H9 (cell line): ENCODE measurements around the gene BCKDHA. TPM values are rescaled to one million over a fixed set of nuclear protein-coding genes. Genes with fewer than 3 reads are reported as not detected.

ENCODE experiments used
- DNase-seq: peaks from one replicate; pipeline ENCODE4 v3.0.0-alpha.2; 2017
- H2AFZ ChIP-seq: one replicate; pipeline ENCODE4 v1.6.1; 2013; ENCODE audit warnings: mild to moderate bottlenecking, low read length, control low read depth, moderate library complexity
- H2AK5ac ChIP-seq: 2 replicates; pipeline ENCODE4 v1.6.1; 2013; ENCODE audit warnings: low read length, control low read depth, mixed read lengths; ENCODE audit not compliant: insufficient read length
- H2BK120ac ChIP-seq: one replicate; pipeline ENCODE4 v1.6.1; 2013; ENCODE audit warnings: low read depth, mild to moderate bottlenecking, low read length, control low read depth, inconsistent platforms; ENCODE audit not compliant: poor library complexity, severe bottlenecking
- H2BK12ac ChIP-seq: 2 replicates; pipeline ENCODE4 v1.6.1; 2013; ENCODE audit warnings: low read length, control low read depth, mixed read lengths, low read depth; ENCODE audit not compliant: insufficient read length
- H2BK15ac ChIP-seq: 2 replicates; pipeline ENCODE4 v1.6.1; 2013; ENCODE audit warnings: low read depth, low read length, control low read depth
- H2BK20ac ChIP-seq: one replicate; pipeline ENCODE4 v1.6.1; 2013; ENCODE audit warnings: low read depth, mild to moderate bottlenecking, low read length, control low read depth, inconsistent platforms; ENCODE audit not compliant: poor library complexity, severe bottlenecking
- H2BK5ac ChIP-seq: 2 replicates; pipeline ENCODE4 v1.6.1; 2013; ENCODE audit warnings: low read length, control low read depth, mixed read lengths; ENCODE audit not compliant: insufficient read length
- H3K14ac ChIP-seq: 2 replicates; pipeline ENCODE4 v1.6.1; 2013; ENCODE audit warnings: low read length, control low read depth; ENCODE audit not compliant: insufficient read depth
- H3K18ac ChIP-seq: 2 replicates; pipeline ENCODE4 v1.6.1; 2013; ENCODE audit warnings: low read depth, mild to moderate bottlenecking, mixed read lengths, low read length, control low read depth; ENCODE audit not compliant: insufficient read length
- H3K23ac ChIP-seq: 2 replicates; pipeline ENCODE4 v1.6.1; 2013; ENCODE audit warnings: low read length, control low read depth, mixed read lengths, low read depth; ENCODE audit not compliant: insufficient read length
- H3K23me2 ChIP-seq: 2 replicates; pipeline ENCODE4 v1.6.1; 2013; ENCODE audit warnings: low read depth, mild to moderate bottlenecking, mixed read lengths, low read length, control low read depth; ENCODE audit not compliant: insufficient read length, poor library complexity, severe bottlenecking
- H3K27ac ChIP-seq: 2 replicates; pipeline ENCODE4 v1.5.1; 2013; ENCODE audit warnings: low read length, control low read depth, mixed read lengths, low read depth; ENCODE audit not compliant: insufficient read length
- H3K27me3 ChIP-seq: 2 replicates; pipeline ENCODE4 v1.6.1; 2013; ENCODE audit warnings: low read length, control low read depth, inconsistent platforms; ENCODE audit not compliant: insufficient read depth
- H3K4ac ChIP-seq: 2 replicates; pipeline ENCODE4 v1.6.1; 2013; ENCODE audit warnings: low read depth, mild to moderate bottlenecking, control low read depth, inconsistent platforms, low read length, moderate library complexity
- H3K4me1 ChIP-seq: 2 replicates; pipeline ENCODE4 v1.6.1; 2013; ENCODE audit warnings: low read length, control low read depth, inconsistent platforms; ENCODE audit not compliant: insufficient read depth
- H3K4me2 ChIP-seq: 2 replicates; pipeline ENCODE4 v1.6.1; 2013; ENCODE audit warnings: low read length, control low read depth, mixed read lengths; ENCODE audit not compliant: insufficient read length, insufficient read depth
- H3K56ac ChIP-seq: 2 replicates; pipeline ENCODE4 v1.6.1; 2013; ENCODE audit warnings: low read depth, mild to moderate bottlenecking, mixed read lengths, low read length, control low read depth; ENCODE audit not compliant: insufficient read length
- H3K79me1 ChIP-seq: 2 replicates; pipeline ENCODE4 v1.6.1; 2013; ENCODE audit warnings: low read depth, mild to moderate bottlenecking, moderate library complexity, low read length, control low read depth, inconsistent platforms; ENCODE audit not compliant: insufficient read depth, poor library complexity, severe bottlenecking
- H3K79me2 ChIP-seq: 2 replicates; pipeline ENCODE4 v1.6.1; 2013; ENCODE audit warnings: low read length, control low read depth, inconsistent platforms; ENCODE audit not compliant: insufficient read depth
- H3K9ac ChIP-seq: 2 replicates; pipeline ENCODE4 v1.6.1; 2013; ENCODE audit warnings: low read length, control low read depth, mixed read lengths; ENCODE audit not compliant: insufficient read length; ENCODE audit errors: extremely low read depth
- H3K9me3 ChIP-seq: one replicate; pipeline ENCODE4 v1.6.1; 2013; ENCODE audit warnings: low read depth, low read length, inconsistent platforms; ENCODE audit not compliant: control insufficient read depth
- H3T11ph ChIP-seq: one replicate; pipeline ENCODE4 v1.6.1; 2013; ENCODE audit warnings: mild to moderate bottlenecking, low read length, control low read depth, inconsistent platforms
- H4K20me1 ChIP-seq: one replicate; pipeline ENCODE4 v1.6.1; 2013; ENCODE audit not compliant: control insufficient read depth, insufficient read length, insufficient read depth
- H4K5ac ChIP-seq: 2 replicates; pipeline ENCODE4 v1.6.1; 2013; ENCODE audit warnings: low read depth, mild to moderate bottlenecking, mixed read lengths, low read length, control low read depth; ENCODE audit not compliant: insufficient read length
- H4K8ac ChIP-seq: replicated peaks from 2 replicates; pipeline ENCODE4 v1.6.1; 2013; ENCODE audit warnings: low read length, control low read depth, mixed read lengths, low read depth; ENCODE audit not compliant: insufficient read length
- H4K91ac ChIP-seq: 2 replicates; pipeline ENCODE4 v1.6.1; 2013; ENCODE audit warnings: low read depth, mild to moderate bottlenecking, moderate library complexity, mixed read lengths, low read length, control low read depth; ENCODE audit not compliant: insufficient read length
- H3K27ac Mint-ChIP-seq, 3 experiments: 2 replicates in 2 of 3; 3 replicates in 1 of 3; pipeline ENCODE4 v1.8.0; 2020 to 2021; ENCODE audit warnings: mixed read lengths in 3 of 3, mild to moderate bottlenecking in 1 of 3, moderate library complexity in 1 of 3
- H3K27me3 Mint-ChIP-seq: 2 replicates; pipeline ENCODE4 v1.8.0; 2021; ENCODE audit warnings: low read depth, mild to moderate bottlenecking, moderate library complexity, mixed read lengths
- H3K36me3 Mint-ChIP-seq, 3 experiments: 2 replicates in 2 of 3; 3 replicates in 1 of 3; pipeline ENCODE4 v1.8.0; 2020 to 2021; ENCODE audit warnings: low read depth in 3 of 3, mixed read lengths in 3 of 3; ENCODE audit not compliant: insufficient read depth in 1 of 3
- H3K4me1 Mint-ChIP-seq, 2 experiments: 2 replicates each; pipeline ENCODE4 v1.8.0; 2020; ENCODE audit warnings: mixed read lengths in 2 of 2
- H3K4me3 Mint-ChIP-seq, 2 experiments: 2 replicates in 1 of 2; 3 replicates in 1 of 2; pipeline ENCODE4 v1.8.0; 2020 to 2021; ENCODE audit warnings: mild to moderate bottlenecking in 2 of 2, mixed read lengths in 2 of 2, moderate library complexity in 1 of 2
- H3K9me3 Mint-ChIP-seq, 2 experiments: 2 replicates in 1 of 2; 3 replicates in 1 of 2; pipeline ENCODE4 v1.8.0; 2020; ENCODE audit warnings: mild to moderate bottlenecking in 2 of 2, mixed read lengths in 2 of 2, moderate library complexity in 1 of 2
- WGBS: extraction: QIAGEN DNeasy Blood & Tissue Kit; methylation state at CpG from one replicate; pipeline ENCODE4 v1.1.7; 2013; ENCODE audit warnings: missing lambda C conversion rate, low lambda C conversion rate, mixed read lengths; ENCODE audit not compliant: insufficient read length; ENCODE audit errors: extremely low coverage; 5-methylcytosine and 5-hydroxymethylcytosine counted together
- total RNA-seq: library from RNA; stranded (reverse); gene quantifications from 2 replicates; pipeline ENCODE4 v1.2.1, GENCODE V29; 2021
- TF ChIP-seq, protein P1 (sequence below): fragments of 200-600 bp; sonication (generic); conservative IDR thresholded peaks from 3 replicates; pipeline ENCODE4 v1.8.0; 2021; ENCODE audit warnings: antibody characterized with exemption, mild to moderate bottlenecking

BCKDHA gene
- total RNA-seq, 1 experiment from 2014 or later, result 21.1 TPM

DNA sequence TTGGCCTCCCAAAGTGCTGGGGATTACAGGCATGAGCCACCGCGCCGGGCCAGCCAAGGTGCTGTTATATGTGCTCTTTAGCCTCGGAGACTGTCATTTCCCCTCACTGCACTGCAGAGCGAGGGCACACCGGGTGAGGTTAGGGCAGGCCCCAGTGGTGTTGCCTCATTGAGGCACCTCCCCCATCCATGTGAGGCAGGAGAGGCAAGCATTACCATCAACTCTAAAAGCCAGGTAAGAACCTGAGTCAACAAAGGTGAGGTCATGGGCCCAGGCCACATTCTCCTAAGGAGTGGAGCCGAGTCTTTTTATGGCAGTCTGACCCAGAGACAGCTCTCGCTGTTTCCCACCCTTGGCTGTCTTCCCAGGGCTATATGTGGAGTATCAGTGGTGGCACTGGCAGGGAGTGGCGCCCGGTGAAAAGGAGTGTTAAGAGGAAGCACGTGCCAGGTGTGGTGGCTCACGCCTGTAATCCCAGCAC is 18.6 kb downstream of the BCKDHA start:
- no peaks in the 10 kb centered on the region for H3K9me3 Mint-ChIP-seq
- no peak overlapping the region for H3K4me3 Mint-ChIP-seq

More for the DNA sequence above, 18.6 kb downstream of the BCKDHA start:
- H3K56ac ChIP-seq, result no peak overlapping the region
- H3T11ph ChIP-seq, result no peak overlapping the region
- no peaks in the 10 kb centered on the region for H4K20me1 ChIP-seq
- H4K91ac ChIP-seq, result no peak overlapping the region
- peaks cover 4% of the 10 kb centered on the region for H3K23me2 ChIP-seq
- H2AFZ ChIP-seq, result no peak overlapping the region
- no peaks in the 10 kb centered on the region for H3K79me1 ChIP-seq
- no peak overlapping the region for H3K27ac ChIP-seq
- H3K18ac ChIP-seq, result no peak overlapping the region
- no peaks in the 10 kb centered on the region for H3K27me3 ChIP-seq
- TF ChIP-seq, protein P1, sequence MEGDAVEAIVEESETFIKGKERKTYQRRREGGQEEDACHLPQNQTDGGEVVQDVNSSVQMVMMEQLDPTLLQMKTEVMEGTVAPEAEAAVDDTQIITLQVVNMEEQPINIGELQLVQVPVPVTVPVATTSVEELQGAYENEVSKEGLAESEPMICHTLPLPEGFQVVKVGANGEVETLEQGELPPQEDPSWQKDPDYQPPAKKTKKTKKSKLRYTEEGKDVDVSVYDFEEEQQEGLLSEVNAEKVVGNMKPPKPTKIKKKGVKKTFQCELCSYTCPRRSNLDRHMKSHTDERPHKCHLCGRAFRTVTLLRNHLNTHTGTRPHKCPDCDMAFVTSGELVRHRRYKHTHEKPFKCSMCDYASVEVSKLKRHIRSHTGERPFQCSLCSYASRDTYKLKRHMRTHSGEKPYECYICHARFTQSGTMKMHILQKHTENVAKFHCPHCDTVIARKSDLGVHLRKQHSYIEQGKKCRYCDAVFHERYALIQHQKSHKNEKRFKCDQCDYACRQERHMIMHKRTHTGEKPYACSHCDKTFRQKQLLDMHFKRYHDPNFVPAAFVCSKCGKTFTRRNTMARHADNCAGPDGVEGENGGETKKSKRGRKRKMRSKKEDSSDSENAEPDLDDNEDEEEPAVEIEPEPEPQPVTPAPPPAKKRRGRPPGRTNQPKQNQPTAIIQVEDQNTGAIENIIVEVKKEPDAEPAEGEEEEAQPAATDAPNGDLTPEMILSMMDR, result no peak
- Mint-ChIP-seq H3K27ac (no peak overlapping the region; a peak in 1 of 7 replicates), H3K36me3 (peaks cover 8 to 45% (median 44%) of the 10 kb centered on the region in 3 experiments), H3K27me3 (no peaks in the 10 kb centered on the region; the same call in none of the 2 replicates), H3K4me1 (no peaks in the 10 kb centered on the region)
- no peak overlapping the region for H2BK5ac ChIP-seq
- no peak overlapping the region for H2BK12ac ChIP-seq
- no peak overlapping the region for H3K14ac ChIP-seq
- WGBS, result no CpG with 5 or more reads among the region's 12 CpGs
- H3K9ac ChIP-seq, result no peak overlapping the region
- no peak overlapping the region for H3K4ac ChIP-seq
- H2BK120ac ChIP-seq, result no peak overlapping the region
- no peak overlapping the region for H4K8ac ChIP-seq
- no peak for DNase-seq
- no peak overlapping the region for H2BK20ac ChIP-seq
- H3K23ac ChIP-seq, result no peak overlapping the region
- H3K9me3 ChIP-seq, result no peaks in the 10 kb centered on the region
- no peak overlapping the region for H2BK15ac ChIP-seq
- no peak overlapping the region for H2AK5ac ChIP-seq
- no peak overlapping the region for H3K4me2 ChIP-seq
- no peaks in the 10 kb centered on the region for H3K79me2 ChIP-seq
- H4K5ac ChIP-seq, result no peak overlapping the region
- H3K4me1 ChIP-seq, result no peaks in the 10 kb centered on the region
